Stimulated activated CD4-positive, alpha-beta T cell treated with anti-CD3 and anti-CD28 coated beads, Interleukin-2, amount 100 ng/mL, for 48 hours (primary cell): ENCODE results near the gene IKZF2.

Source experiments
- DNase-seq, 2 donors: peaks; one replicate each; pipeline ENCODE4 v3.0.0-alpha.2; 2020

Gene IKZF2

GRCh38 chr2:213152065-213152794 is 818 bp upstream of the IKZF2 start:
- DNase-seq = peak; percentile 2 to 3

- DNase-seq = no peak
Observed at GRCh38 chr2:213150315-213151097, 906 bp downstream of the IKZF2 start.

- DNase-seq = no peak
Observed at GRCh38 chr2:213149949-213150314, 1.5 kb downstream of the IKZF2 start.

- DNase-seq = no peak
Observed at GRCh38 chr2:213149294-213149875, 2.0 kb downstream of the IKZF2 start.

- DNase-seq = no peak
Observed at GRCh38 chr2:213148572-213149261, 2.7 kb downstream of the IKZF2 start.

- DNase-seq = no peak
Observed at GRCh38 chr2:213147538-213147937, 3.9 kb downstream of the IKZF2 start.

GRCh38 chr2:213145715-213146242 is 5.6 kb downstream of the IKZF2 start:
- no peak for DNase-seq

GRCh38 chr2:213137064-213137463 is 14.3 kb downstream of the IKZF2 start:
- DNase-seq = no peak

GRCh38 chr2:213129311-213129710 is 22.1 kb downstream of the IKZF2 start:
- no peak for DNase-seq

GRCh38 chr2:213125646-213126347 is 25.6 kb downstream of the IKZF2 start:
- no peak for DNase-seq

GRCh38 chr2:213122725-213123124 is 28.7 kb downstream of the IKZF2 start:
- no peak for DNase-seq

- DNase-seq = no peak
Observed at GRCh38 chr2:213121690-213122089, 29.7 kb downstream of the IKZF2 start.

GRCh38 chr2:213119061-213119809 is 32.2 kb downstream of the IKZF2 start:
- no peak for DNase-seq

- no peak for DNase-seq
Observed at GRCh38 chr2:213108308-213108707, 43.1 kb downstream of the IKZF2 start.

GRCh38 chr2:213107728-213108127 is 43.7 kb downstream of the IKZF2 start:
- no peak for DNase-seq

GRCh38 chr2:213105212-213105611 is 46.2 kb downstream of the IKZF2 start:
- no peak for DNase-seq

GRCh38 chr2:213104903-213105202 is 46.6 kb downstream of the IKZF2 start:
- DNase-seq = no peak

GRCh38 chr2:213104092-213104902 is 47.1 kb downstream of the IKZF2 start:
- DNase-seq = no peak

- no peak for DNase-seq
Observed at GRCh38 chr2:213101692-213102460, 49.5 kb downstream of the IKZF2 start.

- DNase-seq = no peak
Observed at GRCh38 chr2:213101109-213101508, 50.3 kb downstream of the IKZF2 start.
